HepG2 (cell line): ENCODE measurements around the gene DHRS13. TPM values are rescaled to one million over a fixed set of nuclear protein-coding genes. Genes with fewer than 3 reads are reported as not detected.

Experiments used
- HMGA1 ChIP-seq: sonication (generic); formaldehyde crosslinking; conservative IDR thresholded peaks from 2 replicates; pipeline ENCODE4 v1.4.0; 2020; ENCODE audit warnings: missing genetic modification reagents
- JUN ChIP-seq: sonication (generic); formaldehyde crosslinking; IDR thresholded peaks from 2 replicates; pipeline ENCODE4 v1.4.0; 2020; ENCODE audit warnings: mild to moderate bottlenecking, missing genetic modification reagents
- NFE2L1 ChIP-seq: sonication (generic); formaldehyde crosslinking; IDR thresholded peaks from 2 replicates; pipeline ENCODE4 v1.4.0; 2020; ENCODE audit warnings: missing genetic modification reagents, mild to moderate bottlenecking, borderline replicate concordance
- SMYD3 ChIP-seq: sonication (generic); formaldehyde crosslinking; IDR thresholded peaks from 2 replicates; pipeline ENCODE4 v1.8.1; 2023; ENCODE audit warnings: mild to moderate bottlenecking, missing genetic modification reagents
- ZNF33B ChIP-seq: sonication (generic); formaldehyde crosslinking; IDR thresholded peaks from 2 replicates; pipeline ENCODE4 v1.5.1; 2020; ENCODE audit warnings: mild to moderate bottlenecking, missing genetic modification reagents
- ZNF383 ChIP-seq: sonication (generic); formaldehyde crosslinking; IDR thresholded peaks from 2 replicates; pipeline ENCODE4 v1.4.0; 2020; ENCODE audit warnings: missing genetic modification reagents, mild to moderate bottlenecking, borderline replicate concordance
- ZNF484 ChIP-seq: sonication (generic); formaldehyde crosslinking; IDR thresholded peaks from 2 replicates; pipeline ENCODE4 v1.5.1; 2020; ENCODE audit warnings: mild to moderate bottlenecking, low read depth, missing genetic modification reagents, borderline replicate concordance
- polyA plus RNA-seq, 8 experiments: library from polyadenylated mRNA; depleted of rRNA in 3 of 8; stranded (reverse) in 7 of 8; unstranded in 1 of 8; fragments of >200 nt; fragmentation: Illumina TruSeq in 4 of 8; extraction: Trizol in 4 of 8; gene quantifications; 2 replicates each; pipeline versions ENCODE4 v1.2.1 to v1.2.3, GENCODE V29; 2011 to 2016; ENCODE audit warnings: low read depth in 4 of 8, missing spikeins in 1 of 8, mixed read lengths in 1 of 8; ENCODE audit not compliant: insufficient read depth in 1 of 8
- total RNA-seq, 5 experiments: library from RNA; depleted of rRNA; stranded (reverse); fragments of >200 nt; fragmentation: Illumina TruSeq; extraction: Trizol; gene quantifications; 2 replicates each; pipeline ENCODE4 v1.2.3, GENCODE V29; 2016; ENCODE audit warnings: low read depth in 1 of 5
- TF ChIP-seq, protein P1 (sequence below): sonication (generic); formaldehyde crosslinking; IDR thresholded peaks from 2 replicates; pipeline ENCODE4 v1.5.0; 2020; ENCODE audit warnings: mild to moderate bottlenecking, missing genetic modification reagents, borderline replicate concordance
- TF ChIP-seq, protein P2 (sequence below): IDR thresholded peaks from 2 replicates; pipeline ENCODE4 v1.6.1; 2018; ENCODE audit warnings: missing genetic modification reagents
- TF ChIP-seq, protein P3 (sequence below): sonication (generic); formaldehyde crosslinking; IDR thresholded peaks from 2 replicates; pipeline ENCODE4 v1.4.0; 2020; ENCODE audit warnings: missing genetic modification reagents, mild to moderate bottlenecking, borderline replicate concordance
- TF ChIP-seq, protein P4 (sequence below): sonication (generic); formaldehyde crosslinking; IDR thresholded peaks from 2 replicates; pipeline ENCODE4 v1.4.0; 2020; ENCODE audit warnings: missing genetic modification reagents
- TF ChIP-seq, protein P5 (sequence below): sonication (generic); formaldehyde crosslinking; IDR thresholded peaks from 2 replicates; pipeline ENCODE4 v1.4.0; 2020; ENCODE audit warnings: missing genetic modification reagents, mild to moderate bottlenecking, borderline replicate concordance
- TF ChIP-seq, protein P6 (sequence below): sonication (generic); formaldehyde crosslinking; IDR thresholded peaks from 2 replicates; pipeline ENCODE4 v1.4.0; 2020; ENCODE audit warnings: mild to moderate bottlenecking, missing genetic modification reagents

DHRS13 gene
- total and polyA plus RNA-seq, 2 of the 13 experiments (the other 11 are each of a cell fraction or from before 2014, with no cell fraction given), result 11.8 to 12.6 TPM

DNA sequence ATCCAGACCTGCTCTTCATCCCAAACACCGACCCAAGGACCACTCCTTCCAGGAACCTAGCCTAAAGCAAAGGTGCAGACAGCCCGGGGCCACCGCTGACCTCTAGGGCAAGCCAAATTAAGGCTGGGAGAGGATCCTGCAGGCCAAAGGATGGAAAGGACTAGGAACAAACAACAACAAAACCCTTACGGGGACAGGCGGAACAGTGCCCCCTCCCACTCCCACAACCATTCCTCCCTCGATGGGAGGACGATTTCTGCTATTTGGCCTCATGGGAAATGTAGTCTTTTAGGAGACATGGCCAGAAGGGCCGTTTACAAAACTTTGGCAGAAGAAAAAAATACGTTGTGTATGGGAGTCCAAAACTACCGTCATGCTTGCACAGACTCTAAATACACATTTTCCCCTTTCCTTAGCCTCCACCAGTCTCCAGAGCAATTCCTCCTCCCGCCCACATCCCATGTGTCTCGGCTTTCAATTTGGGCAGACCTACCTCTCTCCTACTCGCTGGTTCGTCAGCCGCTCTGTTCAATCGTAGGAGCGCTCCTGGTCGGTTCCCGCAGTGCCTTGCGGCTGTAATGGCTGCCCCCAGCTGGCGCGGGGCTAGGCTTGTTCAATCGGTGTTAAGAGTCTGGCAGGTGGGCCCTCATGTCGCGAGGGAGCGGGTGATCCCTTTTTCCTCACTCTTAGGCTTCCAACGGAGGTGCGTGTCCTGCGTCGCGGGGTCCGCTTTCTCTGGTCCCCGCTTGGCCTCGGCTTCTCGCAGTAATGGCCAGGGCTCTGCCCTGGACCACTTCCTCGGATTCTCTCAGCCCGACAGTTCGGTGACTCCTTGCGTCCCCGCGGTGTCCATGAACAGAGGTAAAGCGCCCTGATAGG, 48.2 kb downstream of the DHRS13 start, which contains the start of gene ERAL1 (continued):
- TF ChIP-seq, protein P1, sequence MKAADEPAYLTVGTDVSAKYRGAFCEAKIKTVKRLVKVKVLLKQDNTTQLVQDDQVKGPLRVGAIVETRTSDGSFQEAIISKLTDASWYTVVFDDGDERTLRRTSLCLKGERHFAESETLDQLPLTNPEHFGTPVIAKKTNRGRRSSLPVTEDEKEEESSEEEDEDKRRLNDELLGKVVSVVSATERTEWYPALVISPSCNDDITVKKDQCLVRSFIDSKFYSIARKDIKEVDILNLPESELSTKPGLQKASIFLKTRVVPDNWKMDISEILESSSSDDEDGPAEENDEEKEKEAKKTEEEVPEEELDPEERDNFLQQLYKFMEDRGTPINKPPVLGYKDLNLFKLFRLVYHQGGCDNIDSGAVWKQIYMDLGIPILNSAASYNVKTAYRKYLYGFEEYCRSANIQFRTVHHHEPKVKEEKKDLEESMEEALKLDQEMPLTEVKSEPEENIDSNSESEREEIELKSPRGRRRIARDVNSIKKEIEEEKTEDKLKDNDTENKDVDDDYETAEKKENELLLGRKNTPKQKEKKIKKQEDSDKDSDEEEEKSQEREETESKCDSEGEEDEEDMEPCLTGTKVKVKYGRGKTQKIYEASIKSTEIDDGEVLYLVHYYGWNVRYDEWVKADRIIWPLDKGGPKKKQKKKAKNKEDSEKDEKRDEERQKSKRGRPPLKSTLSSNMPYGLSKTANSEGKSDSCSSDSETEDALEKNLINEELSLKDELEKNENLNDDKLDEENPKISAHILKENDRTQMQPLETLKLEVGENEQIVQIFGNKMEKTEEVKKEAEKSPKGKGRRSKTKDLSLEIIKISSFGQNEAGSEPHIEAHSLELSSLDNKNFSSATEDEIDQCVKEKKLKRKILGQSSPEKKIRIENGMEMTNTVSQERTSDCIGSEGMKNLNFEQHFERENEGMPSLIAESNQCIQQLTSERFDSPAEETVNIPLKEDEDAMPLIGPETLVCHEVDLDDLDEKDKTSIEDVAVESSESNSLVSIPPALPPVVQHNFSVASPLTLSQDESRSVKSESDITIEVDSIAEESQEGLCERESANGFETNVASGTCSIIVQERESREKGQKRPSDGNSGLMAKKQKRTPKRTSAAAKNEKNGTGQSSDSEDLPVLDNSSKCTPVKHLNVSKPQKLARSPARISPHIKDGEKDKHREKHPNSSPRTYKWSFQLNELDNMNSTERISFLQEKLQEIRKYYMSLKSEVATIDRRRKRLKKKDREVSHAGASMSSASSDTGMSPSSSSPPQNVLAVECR, result peak; percentile 93
- TF ChIP-seq ZNF383 (CRISPR knock-in tag) (no peak), SMYD3 (no peak), NFE2L1 (no peak), ZNF33B (0 out of 2 replicates have a peak, but pooled peaks have one; percentile 67), JUN (CRISPR knock-in tag) (no peak), HMGA1 (CRISPR knock-in tag) (no peak), ZNF484 (no peak)
- TF ChIP-seq, protein P2, sequence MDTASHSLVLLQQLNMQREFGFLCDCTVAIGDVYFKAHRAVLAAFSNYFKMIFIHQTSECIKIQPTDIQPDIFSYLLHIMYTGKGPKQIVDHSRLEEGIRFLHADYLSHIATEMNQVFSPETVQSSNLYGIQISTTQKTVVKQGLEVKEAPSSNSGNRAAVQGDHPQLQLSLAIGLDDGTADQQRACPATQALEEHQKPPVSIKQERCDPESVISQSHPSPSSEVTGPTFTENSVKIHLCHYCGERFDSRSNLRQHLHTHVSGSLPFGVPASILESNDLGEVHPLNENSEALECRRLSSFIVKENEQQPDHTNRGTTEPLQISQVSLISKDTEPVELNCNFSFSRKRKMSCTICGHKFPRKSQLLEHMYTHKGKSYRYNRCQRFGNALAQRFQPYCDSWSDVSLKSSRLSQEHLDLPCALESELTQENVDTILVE (CRISPR knock-in tag), result no peak; the same call in 1 of the 2 replicates
- TF ChIP-seq, protein P3, sequence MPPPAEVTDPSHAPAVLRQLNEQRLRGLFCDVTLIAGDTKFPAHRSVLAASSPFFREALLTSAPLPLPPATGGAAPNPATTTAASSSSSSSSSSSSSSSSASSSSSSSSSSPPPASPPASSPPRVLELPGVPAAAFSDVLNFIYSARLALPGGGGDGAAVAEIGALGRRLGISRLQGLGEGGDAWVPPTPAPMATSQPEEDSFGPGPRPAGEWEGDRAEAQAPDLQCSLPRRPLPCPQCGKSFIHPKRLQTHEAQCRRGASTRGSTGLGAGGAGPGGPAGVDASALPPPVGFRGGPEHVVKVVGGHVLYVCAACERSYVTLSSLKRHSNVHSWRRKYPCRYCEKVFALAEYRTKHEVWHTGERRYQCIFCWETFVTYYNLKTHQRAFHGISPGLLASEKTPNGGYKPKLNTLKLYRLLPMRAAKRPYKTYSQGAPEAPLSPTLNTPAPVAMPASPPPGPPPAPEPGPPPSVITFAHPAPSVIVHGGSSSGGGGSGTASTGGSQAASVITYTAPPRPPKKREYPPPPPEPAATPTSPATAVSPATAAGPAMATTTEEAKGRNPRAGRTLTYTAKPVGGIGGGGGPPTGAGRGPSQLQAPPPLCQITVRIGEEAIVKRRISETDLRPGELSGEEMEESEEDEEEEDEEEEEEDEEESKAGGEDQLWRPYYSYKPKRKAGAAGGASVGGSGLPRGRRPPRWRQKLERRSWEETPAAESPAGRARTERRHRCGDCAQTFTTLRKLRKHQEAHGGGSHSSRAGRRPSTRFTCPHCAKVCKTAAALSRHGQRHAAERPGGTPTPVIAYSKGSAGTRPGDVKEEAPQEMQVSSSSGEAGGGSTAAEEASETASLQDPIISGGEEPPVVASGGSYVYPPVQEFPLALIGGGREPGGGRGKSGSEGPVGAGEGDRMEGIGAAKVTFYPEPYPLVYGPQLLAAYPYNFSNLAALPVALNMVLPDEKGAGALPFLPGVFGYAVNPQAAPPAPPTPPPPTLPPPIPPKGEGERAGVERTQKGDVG (CRISPR knock-in tag), result no peak
- TF ChIP-seq, protein P4, sequence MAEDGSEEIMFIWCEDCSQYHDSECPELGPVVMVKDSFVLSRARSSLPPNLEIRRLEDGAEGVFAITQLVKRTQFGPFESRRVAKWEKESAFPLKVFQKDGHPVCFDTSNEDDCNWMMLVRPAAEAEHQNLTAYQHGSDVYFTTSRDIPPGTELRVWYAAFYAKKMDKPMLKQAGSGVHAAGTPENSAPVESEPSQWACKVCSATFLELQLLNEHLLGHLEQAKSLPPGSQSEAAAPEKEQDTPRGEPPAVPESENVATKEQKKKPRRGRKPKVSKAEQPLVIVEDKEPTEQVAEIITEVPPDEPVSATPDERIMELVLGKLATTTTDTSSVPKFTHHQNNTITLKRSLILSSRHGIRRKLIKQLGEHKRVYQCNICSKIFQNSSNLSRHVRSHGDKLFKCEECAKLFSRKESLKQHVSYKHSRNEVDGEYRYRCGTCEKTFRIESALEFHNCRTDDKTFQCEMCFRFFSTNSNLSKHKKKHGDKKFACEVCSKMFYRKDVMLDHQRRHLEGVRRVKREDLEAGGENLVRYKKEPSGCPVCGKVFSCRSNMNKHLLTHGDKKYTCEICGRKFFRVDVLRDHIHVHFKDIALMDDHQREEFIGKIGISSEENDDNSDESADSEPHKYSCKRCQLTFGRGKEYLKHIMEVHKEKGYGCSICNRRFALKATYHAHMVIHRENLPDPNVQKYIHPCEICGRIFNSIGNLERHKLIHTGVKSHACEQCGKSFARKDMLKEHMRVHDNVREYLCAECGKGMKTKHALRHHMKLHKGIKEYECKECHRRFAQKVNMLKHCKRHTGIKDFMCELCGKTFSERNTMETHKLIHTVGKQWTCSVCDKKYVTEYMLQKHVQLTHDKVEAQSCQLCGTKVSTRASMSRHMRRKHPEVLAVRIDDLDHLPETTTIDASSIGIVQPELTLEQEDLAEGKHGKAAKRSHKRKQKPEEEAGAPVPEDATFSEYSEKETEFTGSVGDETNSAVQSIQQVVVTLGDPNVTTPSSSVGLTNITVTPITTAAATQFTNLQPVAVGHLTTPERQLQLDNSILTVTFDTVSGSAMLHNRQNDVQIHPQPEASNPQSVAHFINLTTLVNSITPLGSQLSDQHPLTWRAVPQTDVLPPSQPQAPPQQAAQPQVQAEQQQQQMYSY (CRISPR knock-in tag), result no peak
- TF ChIP-seq, protein P5, sequence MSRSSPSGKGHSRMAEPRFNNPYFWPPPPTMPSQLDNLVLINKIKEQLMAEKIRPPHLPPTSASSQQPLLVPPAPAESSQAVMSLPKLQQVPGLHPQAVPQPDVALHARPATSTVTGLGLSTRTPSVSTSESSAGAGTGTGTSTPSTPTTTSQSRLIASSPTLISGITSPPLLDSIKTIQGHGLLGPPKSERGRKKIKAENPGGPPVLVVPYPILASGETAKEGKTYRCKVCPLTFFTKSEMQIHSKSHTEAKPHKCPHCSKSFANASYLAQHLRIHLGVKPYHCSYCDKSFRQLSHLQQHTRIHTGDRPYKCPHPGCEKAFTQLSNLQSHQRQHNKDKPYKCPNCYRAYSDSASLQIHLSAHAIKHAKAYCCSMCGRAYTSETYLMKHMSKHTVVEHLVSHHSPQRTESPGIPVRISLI, result no peak; the same call in 1 of the 2 replicates
- TF ChIP-seq, protein P6, sequence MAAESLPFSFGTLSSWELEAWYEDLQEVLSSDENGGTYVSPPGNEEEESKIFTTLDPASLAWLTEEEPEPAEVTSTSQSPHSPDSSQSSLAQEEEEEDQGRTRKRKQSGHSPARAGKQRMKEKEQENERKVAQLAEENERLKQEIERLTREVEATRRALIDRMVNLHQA, result no peak
